ENCODE results near the gene GPR107.

The GPR107 gene

GRCh38 chr9:130107955-130108354 is 54.2 kb downstream of the GPR107 start:
- TF ChIP-seq, protein P1, sequence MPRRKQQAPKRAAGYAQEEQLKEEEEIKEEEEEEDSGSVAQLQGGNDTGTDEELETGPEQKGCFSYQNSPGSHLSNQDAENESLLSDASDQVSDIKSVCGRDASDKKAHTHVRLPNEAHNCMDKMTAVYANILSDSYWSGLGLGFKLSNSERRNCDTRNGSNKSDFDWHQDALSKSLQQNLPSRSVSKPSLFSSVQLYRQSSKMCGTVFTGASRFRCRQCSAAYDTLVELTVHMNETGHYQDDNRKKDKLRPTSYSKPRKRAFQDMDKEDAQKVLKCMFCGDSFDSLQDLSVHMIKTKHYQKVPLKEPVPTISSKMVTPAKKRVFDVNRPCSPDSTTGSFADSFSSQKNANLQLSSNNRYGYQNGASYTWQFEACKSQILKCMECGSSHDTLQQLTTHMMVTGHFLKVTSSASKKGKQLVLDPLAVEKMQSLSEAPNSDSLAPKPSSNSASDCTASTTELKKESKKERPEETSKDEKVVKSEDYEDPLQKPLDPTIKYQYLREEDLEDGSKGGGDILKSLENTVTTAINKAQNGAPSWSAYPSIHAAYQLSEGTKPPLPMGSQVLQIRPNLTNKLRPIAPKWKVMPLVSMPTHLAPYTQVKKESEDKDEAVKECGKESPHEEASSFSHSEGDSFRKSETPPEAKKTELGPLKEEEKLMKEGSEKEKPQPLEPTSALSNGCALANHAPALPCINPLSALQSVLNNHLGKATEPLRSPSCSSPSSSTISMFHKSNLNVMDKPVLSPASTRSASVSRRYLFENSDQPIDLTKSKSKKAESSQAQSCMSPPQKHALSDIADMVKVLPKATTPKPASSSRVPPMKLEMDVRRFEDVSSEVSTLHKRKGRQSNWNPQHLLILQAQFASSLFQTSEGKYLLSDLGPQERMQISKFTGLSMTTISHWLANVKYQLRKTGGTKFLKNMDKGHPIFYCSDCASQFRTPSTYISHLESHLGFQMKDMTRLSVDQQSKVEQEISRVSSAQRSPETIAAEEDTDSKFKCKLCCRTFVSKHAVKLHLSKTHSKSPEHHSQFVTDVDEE (CRISPR knock-in tag; IDR thresholded peaks at IDR 0.05), result no peak
- TF ChIP-seq ESRRG (CRISPR knock-in tag; IDR thresholded peaks at IDR 0.05), result no peak
- TF ChIP-seq SNAI2 (CRISPR knock-in tag; IDR thresholded peaks at IDR 0.05), result no peak
- no peak for TF ChIP-seq PPARA (CRISPR knock-in tag; IDR thresholded peaks at IDR 0.05; ENCODE audit: borderline replicate concordance)
- TF ChIP-seq ZNF565 (CRISPR knock-in tag; conservative IDR thresholded peaks at IDR 0.05; ENCODE audit: low read depth), result no peak
- no peak for TF ChIP-seq TCF4 (CRISPR knock-in tag; IDR thresholded peaks at IDR 0.05; ENCODE audit: borderline replicate concordance)
- no peak for TF ChIP-seq POU6F1 (CRISPR knock-in tag; IDR thresholded peaks at IDR 0.05; ENCODE audit: borderline replicate concordance, low read depth)
- TF ChIP-seq TOX (CRISPR knock-in tag; IDR thresholded peaks at IDR 0.05; ENCODE audit: borderline replicate concordance), result no peak
- no peak for TF ChIP-seq ZFP3 (CRISPR knock-in tag; IDR thresholded peaks at IDR 0.05)
- TF ChIP-seq, protein P2, sequence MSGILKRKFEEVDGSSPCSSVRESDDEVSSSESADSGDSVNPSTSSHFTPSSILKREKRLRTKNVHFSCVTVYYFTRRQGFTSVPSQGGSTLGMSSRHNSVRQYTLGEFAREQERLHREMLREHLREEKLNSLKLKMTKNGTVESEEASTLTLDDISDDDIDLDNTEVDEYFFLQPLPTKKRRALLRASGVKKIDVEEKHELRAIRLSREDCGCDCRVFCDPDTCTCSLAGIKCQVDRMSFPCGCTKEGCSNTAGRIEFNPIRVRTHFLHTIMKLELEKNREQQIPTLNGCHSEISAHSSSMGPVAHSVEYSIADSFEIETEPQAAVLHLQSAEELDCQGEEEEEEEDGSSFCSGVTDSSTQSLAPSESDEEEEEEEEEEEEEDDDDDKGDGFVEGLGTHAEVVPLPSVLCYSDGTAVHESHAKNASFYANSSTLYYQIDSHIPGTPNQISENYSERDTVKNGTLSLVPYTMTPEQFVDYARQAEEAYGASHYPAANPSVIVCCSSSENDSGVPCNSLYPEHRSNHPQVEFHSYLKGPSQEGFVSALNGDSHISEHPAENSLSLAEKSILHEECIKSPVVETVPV (CRISPR knock-in tag; IDR thresholded peaks at IDR 0.05), result no peak
- TF ChIP-seq RARB (CRISPR knock-in tag; IDR thresholded peaks at IDR 0.05), result no peak
- no peak for TF ChIP-seq ARNTL (CRISPR knock-in tag; IDR thresholded peaks at IDR 0.05; ENCODE audit: borderline replicate concordance, low read depth)
- no peak for TF ChIP-seq ZNF8 (CRISPR knock-in tag; IDR thresholded peaks at IDR 0.05)
- ATAC-seq, result no peak

DNA sequence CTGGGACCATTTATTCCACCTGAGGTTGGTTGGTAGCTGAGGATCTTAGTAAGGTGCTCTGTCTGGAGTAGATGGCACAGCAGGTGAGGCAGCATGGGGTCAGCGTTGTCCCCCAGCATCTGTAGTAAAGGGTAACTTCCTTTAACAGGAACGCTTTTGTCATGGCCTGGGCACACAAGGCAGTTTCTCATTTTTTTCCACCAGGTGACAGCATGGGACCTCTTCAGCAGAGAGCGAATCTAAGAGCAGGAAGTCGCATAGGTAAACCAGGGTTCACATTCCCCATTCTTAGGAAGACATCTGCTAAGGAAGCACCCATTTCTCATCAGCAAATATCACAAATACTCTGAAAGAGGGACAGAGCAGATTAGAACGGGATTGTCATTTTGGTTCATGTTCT is 56.5 kb downstream of the GPR107 start:
- ATAC-seq, result peak; percentile 9; the same call in 2 of the 3 replicates
- TF ChIP-seq ZC3H10 (CRISPR knock-in tag; IDR thresholded peaks at IDR 0.05) (no peak), ZNF70 (CRISPR knock-in tag; IDR thresholded peaks at IDR 0.05) (no peak), CSDC2 (CRISPR knock-in tag; IDR thresholded peaks at IDR 0.05) (no peak), RARB (CRISPR knock-in tag; IDR thresholded peaks at IDR 0.05) (no peak), ARNTL (CRISPR knock-in tag; IDR thresholded peaks at IDR 0.05; ENCODE audit: borderline replicate concordance, low read depth) (no peak), ZNF565 (CRISPR knock-in tag; conservative IDR thresholded peaks at IDR 0.05; ENCODE audit: low read depth) (no peak)
- TF ChIP-seq, protein P1 (CRISPR knock-in tag; IDR thresholded peaks at IDR 0.05), result no peak
- TF ChIP-seq, protein P3, sequence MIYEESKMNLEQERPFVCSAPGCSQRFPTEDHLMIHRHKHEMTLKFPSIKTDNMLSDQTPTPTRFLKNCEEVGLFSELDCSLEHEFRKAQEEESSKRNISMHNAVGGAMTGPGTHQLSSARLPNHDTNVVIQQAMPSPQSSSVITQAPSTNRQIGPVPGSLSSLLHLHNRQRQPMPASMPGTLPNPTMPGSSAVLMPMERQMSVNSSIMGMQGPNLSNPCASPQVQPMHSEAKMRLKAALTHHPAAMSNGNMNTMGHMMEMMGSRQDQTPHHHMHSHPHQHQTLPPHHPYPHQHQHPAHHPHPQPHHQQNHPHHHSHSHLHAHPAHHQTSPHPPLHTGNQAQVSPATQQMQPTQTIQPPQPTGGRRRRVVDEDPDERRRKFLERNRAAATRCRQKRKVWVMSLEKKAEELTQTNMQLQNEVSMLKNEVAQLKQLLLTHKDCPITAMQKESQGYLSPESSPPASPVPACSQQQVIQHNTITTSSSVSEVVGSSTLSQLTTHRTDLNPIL (CRISPR knock-in tag; IDR thresholded peaks at IDR 0.05; ENCODE audit: low read depth), result no peak

GRCh38 chr9:130110596-130111021 is 56.9 kb downstream of the GPR107 start:
- ATAC-seq, result peak; percentile 75
- TF ChIP-seq ZC3H10 (CRISPR knock-in tag; IDR thresholded peaks at IDR 0.05), result peak; percentile 90
- no peak for TF ChIP-seq CSDC2 (CRISPR knock-in tag; IDR thresholded peaks at IDR 0.05)
- TF ChIP-seq ZFP3 (CRISPR knock-in tag; IDR thresholded peaks at IDR 0.05), result peak; percentile 25; the same call in 1 of the 2 replicates
